ENCODE data around the gene ESR1.

The ESR1 gene

DNA sequence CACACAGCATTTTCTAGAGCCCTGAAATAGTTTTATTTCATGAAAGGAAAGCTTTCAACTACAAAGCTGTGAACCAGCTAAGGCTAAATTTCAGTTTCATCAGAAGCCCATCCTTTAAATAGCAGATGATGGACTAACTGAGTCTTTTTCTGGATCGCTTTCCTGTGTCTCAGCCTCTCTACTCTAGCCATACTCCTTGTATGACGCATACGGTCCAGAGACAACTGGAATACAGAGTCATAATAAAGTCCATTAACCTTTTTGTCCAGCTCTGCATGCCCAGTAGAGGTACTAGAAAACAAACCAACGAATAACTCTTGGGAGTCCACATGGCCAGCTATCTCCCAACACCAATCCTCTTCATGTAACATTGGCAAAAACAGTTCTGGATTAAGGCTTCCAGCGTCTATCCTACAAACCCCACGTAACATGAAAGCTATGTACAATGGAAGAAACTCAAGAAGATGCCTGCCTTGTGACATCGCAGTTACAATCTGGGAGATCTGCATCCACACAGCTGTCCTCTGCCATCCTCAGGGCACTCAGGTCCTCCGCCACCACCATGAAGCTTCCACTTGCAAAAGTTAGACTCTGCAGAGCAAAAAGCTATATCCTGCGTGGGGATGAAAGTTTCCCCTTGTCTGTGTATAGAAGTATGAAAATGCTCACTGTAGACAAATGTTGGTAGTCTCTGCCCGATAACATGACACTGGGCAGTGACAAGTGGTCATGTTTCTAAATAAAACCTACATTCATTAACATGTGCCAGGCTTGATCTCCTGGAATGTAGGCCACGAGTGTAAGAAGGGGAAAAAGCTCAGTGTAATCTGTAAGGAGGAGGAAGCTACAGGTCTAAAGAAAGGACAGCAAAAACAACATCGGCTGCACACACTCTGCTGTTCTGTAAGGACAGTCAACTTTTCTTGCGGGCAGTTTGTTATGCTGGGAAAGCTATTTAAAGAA is 360.4 kb downstream of the ESR1 start:
- H3K4me3 ChIP-seq (ENCODE audit: low read depth, low read length) = no peak overlapping the region
- H3K4me1 ChIP-seq (ENCODE audit: control insufficient read depth, insufficient read depth, low read length, unreplicated experiment) = no peaks in the 10 kb centered on the region
- H3K36me3 ChIP-seq (ENCODE audit: insufficient read depth, low read length) = no peaks in the 10 kb centered on the region
- no peaks in the 10 kb centered on the region for H3K79me2 ChIP-seq (ENCODE audit: control insufficient read depth, insufficient read depth, low read length, unreplicated experiment)
- no peaks in the 10 kb centered on the region for H3K27me3 ChIP-seq (ENCODE audit: insufficient read depth, low read length)
- H3K27ac ChIP-seq (ENCODE audit: low read depth, low read length) = no peak overlapping the region
- no peak overlapping the region for H2AFZ ChIP-seq (ENCODE audit: low read length, unreplicated experiment)

DNA sequence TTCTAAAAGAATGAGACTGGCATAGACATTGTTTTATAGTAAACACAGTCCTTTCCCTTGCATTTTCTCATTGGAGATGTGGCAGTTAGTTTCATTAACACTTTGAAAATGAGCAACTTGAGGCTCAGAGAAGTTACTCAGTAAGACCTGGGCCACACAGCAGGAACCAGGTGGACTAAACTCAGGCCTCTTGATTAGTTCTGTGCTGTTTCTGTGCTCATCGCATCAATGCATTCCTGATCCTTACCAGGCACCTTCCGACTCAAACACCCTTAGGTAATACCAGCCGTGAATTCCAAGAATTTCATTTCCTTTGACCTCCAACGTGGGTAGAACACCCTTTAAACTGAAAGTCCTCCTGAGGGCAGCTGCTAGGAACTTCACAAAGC is 362.8 kb downstream of the ESR1 start:
- H3K79me2 ChIP-seq (ENCODE audit: control insufficient read depth, insufficient read depth, low read length, unreplicated experiment) = no peaks in the 10 kb centered on the region
- no peak overlapping the region for H2AFZ ChIP-seq (ENCODE audit: low read length, unreplicated experiment)
- H3K4me1 ChIP-seq (ENCODE audit: control insufficient read depth, insufficient read depth, low read length, unreplicated experiment) = no peaks in the 10 kb centered on the region
- H3K4me3 ChIP-seq (ENCODE audit: low read depth, low read length) = no peak overlapping the region
- H3K27me3 ChIP-seq (ENCODE audit: insufficient read depth, low read length) = no peaks in the 10 kb centered on the region
- H3K27ac ChIP-seq (ENCODE audit: low read depth, low read length) = no peak overlapping the region
- H3K36me3 ChIP-seq (ENCODE audit: insufficient read depth, low read length) = peaks cover 2% of the 10 kb centered on the region; the same call in 1 of the 2 replicates

DNA sequence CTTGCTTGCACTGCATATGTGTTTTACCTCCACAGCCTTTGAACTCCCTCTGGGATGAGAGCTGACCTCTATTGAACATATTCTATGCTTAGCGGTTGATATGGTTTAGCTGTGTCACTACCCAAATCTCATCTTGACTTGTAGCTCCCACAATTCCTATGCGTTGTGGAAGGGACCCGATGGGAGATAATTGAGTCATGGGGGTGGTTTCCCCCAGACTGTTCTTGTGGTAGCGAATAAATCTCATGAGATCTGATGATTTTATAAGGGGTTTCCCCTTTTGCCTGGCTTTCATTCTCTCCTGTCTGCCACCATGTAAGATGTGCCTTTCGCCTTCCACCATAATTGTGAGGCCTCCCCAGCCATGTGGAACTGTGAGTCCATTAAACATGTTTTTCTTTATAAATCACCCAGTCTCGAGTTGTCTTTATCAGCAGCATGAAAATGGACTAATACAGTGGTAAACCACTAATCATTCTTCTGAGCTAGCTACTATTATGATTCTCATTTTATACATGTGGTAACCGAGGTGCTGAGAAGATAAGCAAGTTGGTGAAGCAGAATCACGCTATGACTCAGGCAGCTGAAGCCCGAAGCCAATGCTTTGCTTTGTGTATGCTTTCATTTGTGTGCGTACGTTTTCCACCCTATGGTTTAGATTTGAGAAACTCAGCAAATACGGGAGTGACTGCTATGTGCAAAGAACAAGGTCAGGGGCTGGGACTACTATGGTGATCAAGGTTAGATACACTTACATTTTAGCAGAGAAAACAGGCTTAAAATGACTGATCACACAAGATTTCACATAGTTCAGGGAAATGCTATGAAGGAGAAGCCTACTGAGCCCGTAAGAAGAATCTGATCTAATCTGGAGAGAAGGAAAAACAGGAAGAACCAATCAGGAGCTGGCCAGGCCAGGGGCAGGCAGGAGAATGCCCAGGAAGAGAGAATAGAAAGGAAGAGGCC is 363.5 kb downstream of the ESR1 start:
- H3K4me3 ChIP-seq (ENCODE audit: low read depth, low read length) = no peak overlapping the region

DNA sequence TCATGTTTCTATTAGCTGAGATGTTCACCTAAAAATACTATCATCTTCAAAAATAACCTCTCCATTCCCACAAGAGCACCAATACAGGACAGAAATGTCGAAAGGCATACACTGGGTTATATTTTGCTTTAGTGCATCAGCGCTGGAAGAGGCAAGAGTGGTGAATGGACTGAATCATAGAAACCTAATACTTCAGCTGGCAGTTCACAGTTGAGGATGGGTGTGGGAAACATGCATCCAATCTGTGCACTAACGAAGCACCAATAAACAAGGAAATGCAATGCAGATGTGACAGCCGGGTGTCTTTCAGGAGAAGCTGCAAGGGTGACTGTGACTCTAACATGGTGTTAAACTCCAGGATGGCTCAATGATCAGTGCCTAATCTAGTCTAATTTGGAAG is 365.8 kb downstream of the ESR1 start:
- Histone ChIP-seq H3K4me3 (ENCODE audit: low read depth, low read length) (no peak overlapping the region), H3K79me2 (ENCODE audit: control insufficient read depth, insufficient read depth, low read length, unreplicated experiment) (no peaks in the 10 kb centered on the region), H3K4me1 (ENCODE audit: control insufficient read depth, insufficient read depth, low read length, unreplicated experiment) (no peaks in the 10 kb centered on the region), H3K36me3 (ENCODE audit: insufficient read depth, low read length) (peaks cover 11% of the 10 kb centered on the region; the same call in 1 of the 2 replicates), H3K27me3 (ENCODE audit: insufficient read depth, low read length) (no peaks in the 10 kb centered on the region), H2AFZ (ENCODE audit: low read length, unreplicated experiment) (no peak overlapping the region), H3K27ac (ENCODE audit: low read depth, low read length) (no peak overlapping the region)

More for the DNA sequence above, 363.5 kb downstream of the ESR1 start:
- Histone ChIP-seq H3K4me1 (ENCODE audit: control insufficient read depth, insufficient read depth, low read length, unreplicated experiment) (no peaks in the 10 kb centered on the region), H3K27ac (ENCODE audit: low read depth, low read length) (no peak overlapping the region), H2AFZ (ENCODE audit: low read length, unreplicated experiment) (no peak overlapping the region), H3K27me3 (ENCODE audit: insufficient read depth, low read length) (no peaks in the 10 kb centered on the region), H3K79me2 (ENCODE audit: control insufficient read depth, insufficient read depth, low read length, unreplicated experiment) (no peaks in the 10 kb centered on the region), H3K36me3 (ENCODE audit: insufficient read depth, low read length) (peaks cover 5% of the 10 kb centered on the region; the same call in 1 of the 2 replicates)

DNA sequence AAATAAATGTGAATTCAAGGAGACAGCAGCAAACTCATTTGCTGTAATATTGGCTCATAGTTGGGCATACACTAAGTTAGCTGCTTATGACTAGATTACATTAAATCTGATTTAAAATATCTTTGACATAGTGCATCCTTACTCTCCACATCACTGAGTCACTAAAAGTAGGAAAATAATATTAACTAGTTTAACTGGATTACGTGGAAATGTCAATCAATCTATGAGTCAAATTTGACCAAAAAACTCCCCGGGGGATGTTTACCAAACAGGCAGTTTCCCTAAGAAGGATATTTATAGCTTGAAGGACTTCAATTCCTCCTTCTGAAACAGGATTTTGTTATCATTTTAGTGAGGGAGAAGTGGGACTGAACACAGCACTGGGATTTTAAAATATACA is 366.5 kb downstream of the ESR1 start:
- H3K27me3 ChIP-seq (ENCODE audit: insufficient read depth, low read length) = no peaks in the 10 kb centered on the region
- no peak overlapping the region for H2AFZ ChIP-seq (ENCODE audit: low read length, unreplicated experiment)
- H3K36me3 ChIP-seq (ENCODE audit: insufficient read depth, low read length) = peaks cover 11% of the 10 kb centered on the region; the same call in 1 of the 2 replicates
- H3K4me1 ChIP-seq (ENCODE audit: control insufficient read depth, insufficient read depth, low read length, unreplicated experiment) = no peaks in the 10 kb centered on the region
- H3K79me2 ChIP-seq (ENCODE audit: control insufficient read depth, insufficient read depth, low read length, unreplicated experiment) = no peaks in the 10 kb centered on the region
- H3K4me3 ChIP-seq (ENCODE audit: low read depth, low read length) = no peak overlapping the region
- no peak overlapping the region for H3K27ac ChIP-seq (ENCODE audit: low read depth, low read length)

DNA sequence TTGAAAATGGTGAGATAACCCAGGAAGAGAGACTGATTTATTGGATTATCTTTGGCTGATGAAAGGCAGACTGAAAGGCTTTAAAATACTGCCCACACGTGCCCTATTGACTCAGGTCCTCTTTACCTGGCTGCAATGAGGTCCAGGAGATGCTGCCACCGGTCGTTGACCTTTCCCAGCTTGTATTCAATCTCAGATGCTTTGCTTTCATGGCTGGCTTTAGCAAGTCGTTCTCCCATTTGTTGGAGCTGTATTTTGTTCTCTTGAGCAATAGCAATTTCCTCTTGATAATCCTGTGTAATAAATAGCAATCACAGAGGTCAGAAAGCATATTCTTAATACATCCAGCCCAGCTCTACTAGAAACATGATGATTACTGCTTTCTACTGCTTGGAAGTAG is 368.8 kb downstream of the ESR1 start:
- Histone ChIP-seq H3K79me2 (ENCODE audit: control insufficient read depth, insufficient read depth, low read length, unreplicated experiment) (no peaks in the 10 kb centered on the region), H3K27me3 (ENCODE audit: insufficient read depth, low read length) (no peaks in the 10 kb centered on the region), H3K4me3 (ENCODE audit: low read depth, low read length) (no peak overlapping the region), H3K4me1 (ENCODE audit: control insufficient read depth, insufficient read depth, low read length, unreplicated experiment) (no peaks in the 10 kb centered on the region), H3K27ac (ENCODE audit: low read depth, low read length) (no peak overlapping the region), H3K36me3 (ENCODE audit: insufficient read depth, low read length) (peaks cover 11% of the 10 kb centered on the region; the same call in 1 of the 2 replicates), H2AFZ (ENCODE audit: low read length, unreplicated experiment) (no peak overlapping the region)
